Pancreas (tissue), 10 donors: ENCODE data around the gene ASB5. TPM values are rescaled to one million over a fixed set of nuclear protein-coding genes. Genes with fewer than 3 reads are reported as not detected.

Source experiments
- ATAC-seq, 4 donors: fragments of 200-7000 bp; cut with Tn5 transposase; one replicate each; pipeline versions ENCODE4 v1.8.0 to v1.9.1; 2020; ENCODE audit warnings: mild to moderate bottlenecking in 4 of 4, moderate library complexity in 4 of 4
- DNase-seq, 6 donors: peaks; one replicate each; pipeline ENCODE4 v3.0.0-alpha.2; 2020
- FAIRE-seq: peaks from 2 replicates; lab custom pipeline; 2012; peaks lifted over from hg19 to GRCh38; lab: Jason Lieb, UNC
- H3K27ac ChIP-seq, 4 donors: fragments of 200-600 bp; sonication (generic); 1 replicate in 3 of 4; 2 replicates in 1 of 4; pipeline versions ENCODE4 v1.5.0 to v1.8.0; 2020
- H3K27me3 ChIP-seq, 4 donors: fragments of 200-600 bp; one replicate each; pipeline ENCODE4 v1.8.0; 2021
- H3K36me3 ChIP-seq, 3 donors: fragments of 200-600 bp; sonication (generic) in 1 of 3; one replicate each; pipeline versions ENCODE4 v1.5.0 to v1.8.0; 2020 to 2021
- H3K4me1 ChIP-seq, 3 donors: fragments of 200-600 bp; one replicate each; pipeline ENCODE4 v1.8.0; 2021
- H3K4me3 ChIP-seq, 4 donors: fragments of 200-600 bp; sonication (generic) in 2 of 4; one replicate each; pipeline versions ENCODE4 v1.5.0 to v1.8.0; 2020 to 2021
- H3K9me3 ChIP-seq, 4 donors: fragments of 200-600 bp; one replicate each; pipeline ENCODE4 v1.8.0; 2021
- WGBS, 2 donors: extraction: QIAGEN DNeasy Blood & Tissue Kit; methylation state at CpG; one replicate each; pipeline ENCODE4 v1.1.7; 2013; 5-methylcytosine and 5-hydroxymethylcytosine counted together
- intact Hi-C, 3 donors: fragments of 100-400 bp; cut with DNase I; formaldehyde crosslinking; loops; one replicate each; pipeline versions ENCODE4 v1.11.1 to v1.14.2; 2022
- polyA plus RNA-seq, 2 donors: library from polyadenylated mRNA; stranded (reverse); fragments of 200-250 nt; gene quantifications; one replicate each; pipeline ENCODE4 v1.2.3, GENCODE V29; 2013
- total RNA-seq, 6 donors: library from RNA; stranded (reverse); fragmentation: NEBNext Ultra II Directional in 4 of 6; extraction: Animal tissue kit (Norgen Biotek cat#: 25700) in 4 of 6; gene quantifications; one replicate each; pipeline versions ENCODE4 v1.2.1 to v1.2.4, GENCODE V29; 2021 to 2023
- TF ChIP-seq, protein P1 (sequence below), 4 donors: fragments of 200-600 bp; sonication (generic) in 3 of 4; IDR thresholded peaks; one replicate each; pipeline versions ENCODE4 v1.5.0 to v1.8.0; 2021; ENCODE audit warnings: antibody characterized with exemption in 4 of 4
- donor health status: healthy with polysubstance abuse.
- donor health status: DM: no; HTN: no; CAD: no; lungs with moderate emphysema.
- donor health status: DM: no; HTN: no; CAD: no.
- donor health status: control.
- donor health status: control.
- donor health status: Bipolar disorder and iron deficiency.
- donor health status: DM: yes; HTN: yes; CAD: no.
- donor health status: DM: no; HTN: no; CAD: no.
- donor health status: DM: no; HTN: no; CAD: no.
- donor health status: DM: yes; HTN: yes; CAD: no.

The ASB5 gene
- total and polyA plus RNA-seq, 8 donors = 0.08 to 0.38 TPM; not detected in 6

DNA sequence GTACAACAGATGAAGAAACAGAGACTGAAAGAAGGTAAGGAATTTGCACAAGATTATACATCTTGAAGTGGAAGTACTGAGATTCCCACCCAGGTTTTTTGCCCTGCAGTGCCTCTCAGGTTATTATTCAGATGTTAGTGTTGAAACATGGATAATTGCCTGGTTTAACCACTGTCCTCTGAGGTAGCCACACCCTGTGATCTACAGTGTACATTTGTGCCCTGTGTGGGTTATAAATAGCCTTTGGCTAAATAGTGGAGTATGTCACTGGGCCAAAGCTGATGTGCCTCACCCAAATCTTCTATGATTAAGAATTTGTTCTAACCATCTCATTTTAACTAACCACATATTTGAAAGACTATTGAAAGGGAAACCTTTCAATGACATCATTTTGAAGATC is 5.4 kb upstream of the ASB5 start:
- TF ChIP-seq, protein P1, sequence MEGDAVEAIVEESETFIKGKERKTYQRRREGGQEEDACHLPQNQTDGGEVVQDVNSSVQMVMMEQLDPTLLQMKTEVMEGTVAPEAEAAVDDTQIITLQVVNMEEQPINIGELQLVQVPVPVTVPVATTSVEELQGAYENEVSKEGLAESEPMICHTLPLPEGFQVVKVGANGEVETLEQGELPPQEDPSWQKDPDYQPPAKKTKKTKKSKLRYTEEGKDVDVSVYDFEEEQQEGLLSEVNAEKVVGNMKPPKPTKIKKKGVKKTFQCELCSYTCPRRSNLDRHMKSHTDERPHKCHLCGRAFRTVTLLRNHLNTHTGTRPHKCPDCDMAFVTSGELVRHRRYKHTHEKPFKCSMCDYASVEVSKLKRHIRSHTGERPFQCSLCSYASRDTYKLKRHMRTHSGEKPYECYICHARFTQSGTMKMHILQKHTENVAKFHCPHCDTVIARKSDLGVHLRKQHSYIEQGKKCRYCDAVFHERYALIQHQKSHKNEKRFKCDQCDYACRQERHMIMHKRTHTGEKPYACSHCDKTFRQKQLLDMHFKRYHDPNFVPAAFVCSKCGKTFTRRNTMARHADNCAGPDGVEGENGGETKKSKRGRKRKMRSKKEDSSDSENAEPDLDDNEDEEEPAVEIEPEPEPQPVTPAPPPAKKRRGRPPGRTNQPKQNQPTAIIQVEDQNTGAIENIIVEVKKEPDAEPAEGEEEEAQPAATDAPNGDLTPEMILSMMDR (IDR thresholded peaks at IDR 0.05) = no peak
- FAIRE-seq = no peak
- no peaks in the 10 kb centered on the region for H3K9me3 ChIP-seq
- no peaks in the 10 kb centered on the region for H3K36me3 ChIP-seq
- intact Hi-C loops = no loop called here
- H3K27me3 ChIP-seq = no peaks in the 10 kb centered on the region
- no peak overlapping the region for H3K27ac ChIP-seq
- ATAC-seq = no peak
- no peak overlapping the region for H3K4me3 ChIP-seq
- H3K4me1 ChIP-seq = no peaks in the 10 kb centered on the region
- no peak for DNase-seq

DNA sequence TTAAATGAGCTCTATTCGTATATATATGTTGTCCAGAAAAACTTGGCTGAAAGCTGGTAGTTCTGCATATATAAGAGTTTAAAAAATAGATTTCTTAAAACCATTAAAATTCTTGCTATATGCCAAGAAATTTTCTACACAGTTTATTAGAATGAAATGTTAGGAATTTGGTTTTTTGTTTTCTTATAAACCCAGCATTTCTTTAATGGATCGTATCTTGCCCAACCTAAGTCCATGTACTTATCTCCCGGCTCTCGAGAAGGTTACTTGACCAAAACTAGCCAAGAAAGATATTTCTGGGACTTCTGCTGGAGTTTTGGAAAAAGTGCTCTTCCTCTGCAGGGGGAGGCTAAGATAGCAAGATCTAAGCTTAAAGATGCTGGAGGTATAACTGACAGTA is 4.7 kb upstream of the ASB5 start:
- no peaks in the 10 kb centered on the region for H3K4me1 ChIP-seq
- H3K27ac ChIP-seq = no peak overlapping the region
- ATAC-seq = no peak
- no peak overlapping the region for H3K4me3 ChIP-seq
- 80 to 89% methylated on average over 4 of the region's 4 CpGs for WGBS, 2 donors
- DNase-seq = no peak
- no peaks in the 10 kb centered on the region for H3K9me3 ChIP-seq
- intact Hi-C loops = no loop called here
- TF ChIP-seq, protein P1 (IDR thresholded peaks at IDR 0.05) = no peak
- H3K36me3 ChIP-seq = no peaks in the 10 kb centered on the region
- H3K27me3 ChIP-seq = no peaks in the 10 kb centered on the region
- no peak for FAIRE-seq

DNA sequence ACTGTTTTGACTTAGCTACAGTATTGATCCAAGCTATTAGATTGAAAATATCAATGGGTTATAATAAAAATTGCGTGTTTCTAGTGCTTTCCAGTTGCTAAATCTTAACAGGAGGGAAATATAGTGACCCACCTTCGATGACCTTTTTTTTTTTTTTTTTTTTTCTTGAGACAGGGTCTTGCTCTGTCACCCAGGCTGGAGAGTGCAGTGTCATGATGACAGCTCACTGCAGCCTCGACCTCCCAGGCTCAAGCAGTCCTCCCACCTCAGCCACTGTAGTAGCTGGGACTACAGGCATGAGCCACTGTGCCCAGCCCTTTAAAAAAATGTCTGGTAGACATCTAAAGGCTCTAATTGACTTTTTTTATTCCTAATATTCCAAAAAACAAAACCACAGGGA is 3.8 kb upstream of the ASB5 start:
- Histone ChIP-seq H3K36me3 (no peaks in the 10 kb centered on the region), H3K4me3 (no peak overlapping the region), H3K27ac (no peak overlapping the region), H3K4me1 (no peaks in the 10 kb centered on the region), H3K27me3 (no peaks in the 10 kb centered on the region), H3K9me3 (no peaks in the 10 kb centered on the region)
- intact Hi-C loops = no loop called here
- FAIRE-seq (no peak), DNase-seq (no peak), ATAC-seq (no peak)
- 47 to 49% methylated on average over 3 of the region's 3 CpGs for WGBS, 2 donors
- TF ChIP-seq, protein P1 (IDR thresholded peaks at IDR 0.05) = no peak

DNA sequence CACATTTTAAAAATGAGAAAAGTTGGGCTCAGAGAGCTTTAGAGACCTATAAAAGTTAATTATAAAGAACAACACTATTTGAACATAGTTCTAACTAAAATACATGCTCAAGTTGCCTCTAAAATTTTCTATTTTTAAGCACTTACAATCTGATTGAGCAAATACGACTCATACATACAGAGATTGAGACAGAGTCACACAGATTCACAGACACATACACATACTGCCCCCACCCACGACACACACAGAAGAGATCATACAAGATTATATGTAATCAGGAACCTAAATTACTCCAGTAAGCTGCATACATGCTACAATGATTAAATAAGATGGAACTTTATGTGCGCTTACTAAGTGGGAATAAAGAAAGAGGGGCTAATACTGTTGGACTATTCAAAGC is 2.7 kb upstream of the ASB5 start:
- Histone ChIP-seq H3K4me3 (no peak overlapping the region), H3K9me3 (no peaks in the 10 kb centered on the region), H3K36me3 (no peaks in the 10 kb centered on the region), H3K4me1 (no peaks in the 10 kb centered on the region), H3K27me3 (no peaks in the 10 kb centered on the region), H3K27ac (no peak overlapping the region)
- FAIRE-seq (no peak), ATAC-seq (no peak), DNase-seq (no peak)
- WGBS, 2 donors = 65 to 79% methylated on average over 3 of the region's 3 CpGs
- TF ChIP-seq, protein P1 (IDR thresholded peaks at IDR 0.05) = no peak
- intact Hi-C loops = no loop called here

DNA sequence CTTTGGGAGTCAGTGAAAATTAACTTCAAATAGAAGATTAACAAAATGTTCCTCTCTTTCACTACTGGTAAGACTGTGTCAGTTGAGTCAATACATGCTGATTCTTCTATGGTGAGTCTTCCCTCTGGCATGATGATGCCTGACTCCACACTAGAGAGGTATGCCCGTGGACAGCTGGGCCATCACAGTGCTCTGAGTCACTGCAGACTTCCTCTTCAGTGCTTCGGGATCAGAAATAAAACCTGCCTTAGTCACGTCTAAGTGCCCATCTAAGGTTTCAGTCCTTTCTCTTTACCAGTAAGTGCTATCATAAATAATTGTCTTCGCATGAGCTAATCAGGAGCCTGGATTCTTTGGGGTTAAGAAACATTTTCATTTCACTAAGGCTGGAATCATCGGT is 1.6 kb upstream of the ASB5 start:
- intact Hi-C loops = no loop called here
- TF ChIP-seq, protein P1 (IDR thresholded peaks at IDR 0.05) = no peak
- no peak for FAIRE-seq
- DNase-seq = no peak
- Histone ChIP-seq H3K27ac (no peak overlapping the region), H3K36me3 (no peaks in the 10 kb centered on the region), H3K9me3 (no peaks in the 10 kb centered on the region), H3K27me3 (no peaks in the 10 kb centered on the region), H3K4me3 (no peak overlapping the region), H3K4me1 (no peaks in the 10 kb centered on the region)
- ATAC-seq = no peak
- 61 to 77% methylated on average over 5 of the region's 5 CpGs for WGBS, 2 donors
